GM18870 (cell line): ENCODE results near the gene NRG3.

Source experiments
- ATAC-seq: cut with Tn5 transposase; IDR thresholded peaks from one replicate; pipeline ENCODE4 v1.9.1; 2021; ENCODE audit warnings: moderate library complexity; ENCODE audit not compliant: unreplicated experiment

NRG3 gene

DNA sequence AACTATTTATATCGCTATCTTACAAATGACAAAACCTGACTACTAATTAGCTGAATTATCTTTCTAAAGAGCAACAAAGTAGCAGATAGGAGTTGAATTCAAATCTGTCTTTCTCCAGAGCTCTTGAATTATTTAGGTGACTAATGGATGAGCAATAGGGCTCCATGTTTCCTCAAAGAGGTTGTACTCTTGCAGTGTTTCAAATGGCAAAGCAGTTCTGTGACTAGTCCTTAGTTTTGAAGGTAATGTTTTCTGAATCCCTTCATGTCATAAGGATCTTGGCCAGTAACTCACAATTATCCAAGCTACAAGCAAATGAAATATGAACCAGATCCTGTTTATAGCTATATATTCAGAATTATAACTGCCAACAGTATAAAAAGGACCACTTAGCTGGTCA lies 999.7 kb downstream of the NRG3 start:
- no peak for ATAC-seq

DNA sequence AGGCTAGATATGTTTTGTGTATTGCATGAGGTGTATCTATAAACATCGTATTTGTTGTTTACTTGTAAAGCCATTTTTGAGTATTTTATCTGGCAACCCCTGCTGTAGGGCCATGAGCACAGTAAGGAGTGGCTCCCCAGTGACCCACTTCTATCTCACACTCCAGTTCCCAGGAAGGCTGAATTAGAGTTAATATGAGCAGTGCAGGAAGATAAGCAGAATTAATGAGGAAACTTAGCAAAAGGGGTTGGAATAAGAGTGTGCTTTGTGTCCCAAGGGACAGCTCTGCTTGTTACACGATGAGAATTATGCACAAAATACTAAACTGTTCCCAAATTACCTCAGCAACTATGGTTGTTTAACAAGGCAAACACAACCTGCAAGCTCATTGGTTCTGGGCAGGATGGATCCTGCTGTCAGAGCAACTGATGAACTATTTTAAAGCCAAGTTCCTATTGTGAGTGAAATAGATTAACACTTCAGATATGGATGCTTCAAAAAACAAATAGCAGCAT lies 1005.8 kb downstream of the NRG3 start:
- no peak for ATAC-seq

DNA sequence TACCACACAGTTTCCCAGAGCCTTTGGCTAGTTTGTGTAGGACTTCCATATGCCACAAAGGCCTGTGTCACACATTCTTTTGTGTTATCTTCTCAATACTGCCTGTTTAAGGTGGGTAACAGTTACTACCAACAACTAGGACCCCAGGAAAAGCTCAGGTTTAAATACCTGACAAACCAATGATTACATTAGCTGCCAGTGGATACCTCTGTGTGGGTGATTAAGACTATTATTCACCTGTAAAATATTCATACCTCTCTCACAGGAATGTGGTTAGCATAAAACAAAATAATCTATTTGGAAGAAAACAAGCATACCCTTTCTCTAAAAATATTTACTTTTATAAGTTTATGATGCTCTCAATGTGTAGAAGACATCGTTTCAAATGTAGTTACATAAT lies 1007.7 kb downstream of the NRG3 start:
- no peak for ATAC-seq

DNA sequence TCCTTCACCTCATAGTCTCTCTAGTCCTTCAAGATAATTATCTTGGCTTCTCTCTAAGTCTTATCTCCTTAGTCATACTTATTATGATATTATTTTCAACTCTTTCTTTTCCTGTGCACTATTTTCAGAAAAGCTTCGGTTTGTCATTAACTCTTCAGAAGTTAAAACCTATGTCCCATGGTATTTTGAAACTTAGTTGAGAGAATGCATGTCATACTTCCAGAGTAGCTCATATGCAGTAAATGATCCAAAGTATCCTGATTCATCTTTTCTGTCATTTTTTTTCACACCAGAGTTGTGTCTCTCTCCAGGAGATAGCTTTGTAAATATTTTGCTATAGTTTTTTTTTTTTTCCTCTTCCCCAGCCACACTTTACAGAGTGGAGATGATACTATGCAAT lies 1008.6 kb downstream of the NRG3 start:
- no peak for ATAC-seq

DNA sequence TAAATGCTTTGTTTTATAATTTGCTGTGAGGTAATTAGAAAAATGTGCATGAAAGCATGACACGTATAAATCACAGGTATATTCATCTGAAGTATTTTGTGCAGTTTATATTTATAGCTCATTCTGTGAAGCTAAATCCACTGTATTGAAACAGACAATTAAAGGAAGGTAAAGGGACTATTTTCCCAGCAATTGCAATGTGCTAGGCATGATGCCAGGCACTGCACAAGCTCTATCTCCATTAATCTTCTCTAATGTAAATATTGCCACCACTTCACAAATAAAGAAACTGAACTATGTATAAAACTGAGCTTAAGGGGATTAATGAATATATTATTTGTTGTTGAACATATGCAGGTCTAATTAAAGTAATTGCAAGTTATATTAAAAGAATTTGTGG lies 1012.5 kb downstream of the NRG3 start:
- ATAC-seq: no peak

DNA sequence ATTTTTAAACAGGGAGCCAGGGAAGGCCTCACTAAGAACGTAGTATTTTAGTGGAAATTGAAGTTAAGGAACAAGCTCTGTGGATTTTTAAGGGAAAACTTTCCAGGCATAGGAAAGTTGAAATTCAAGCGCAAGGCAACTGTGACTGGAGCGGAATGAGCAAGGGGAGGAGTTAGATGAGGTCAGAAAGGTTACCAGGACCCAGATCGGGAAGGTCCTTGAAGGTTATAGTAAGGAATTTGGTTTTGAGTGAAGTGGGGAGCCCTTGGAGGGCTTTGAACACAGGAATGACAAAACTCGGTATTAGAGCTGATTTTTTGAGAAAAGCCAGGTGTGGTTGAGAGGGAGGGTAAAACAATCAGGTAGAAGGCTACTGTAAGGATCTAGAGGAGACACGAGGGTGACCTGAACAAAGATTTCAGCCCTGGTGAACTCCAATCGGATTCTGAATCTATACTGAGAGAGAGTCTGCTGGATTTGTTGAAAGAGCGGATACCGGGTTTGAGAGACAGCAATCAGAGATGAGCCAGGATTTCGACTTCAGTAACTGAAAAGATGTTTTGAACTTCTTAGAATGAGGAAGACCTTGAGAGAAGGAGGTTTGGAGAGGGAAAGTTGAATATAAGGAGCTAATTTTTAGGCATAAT lies 1013.9 kb downstream of the NRG3 start:
- no peak for ATAC-seq

DNA sequence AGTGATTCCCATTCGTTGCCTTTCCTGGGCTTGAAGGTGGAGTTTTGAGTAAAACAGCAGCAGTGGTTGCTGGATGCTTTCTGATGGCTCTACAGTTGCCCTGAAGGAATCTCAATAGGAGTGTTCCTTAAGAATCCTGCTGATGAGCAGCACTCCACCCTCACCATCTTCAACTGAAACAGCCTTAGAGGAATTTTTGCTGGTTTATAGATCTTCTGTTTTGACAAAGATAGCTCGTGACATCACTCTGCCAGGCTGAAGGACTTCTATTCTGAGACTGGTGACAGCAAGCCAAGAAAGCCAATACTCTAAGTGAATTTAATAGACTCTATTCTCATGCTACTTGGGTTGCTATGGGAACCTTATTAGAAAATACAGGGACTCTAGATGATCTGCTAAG lies 1014.7 kb downstream of the NRG3 start:
- no peak for ATAC-seq

DNA sequence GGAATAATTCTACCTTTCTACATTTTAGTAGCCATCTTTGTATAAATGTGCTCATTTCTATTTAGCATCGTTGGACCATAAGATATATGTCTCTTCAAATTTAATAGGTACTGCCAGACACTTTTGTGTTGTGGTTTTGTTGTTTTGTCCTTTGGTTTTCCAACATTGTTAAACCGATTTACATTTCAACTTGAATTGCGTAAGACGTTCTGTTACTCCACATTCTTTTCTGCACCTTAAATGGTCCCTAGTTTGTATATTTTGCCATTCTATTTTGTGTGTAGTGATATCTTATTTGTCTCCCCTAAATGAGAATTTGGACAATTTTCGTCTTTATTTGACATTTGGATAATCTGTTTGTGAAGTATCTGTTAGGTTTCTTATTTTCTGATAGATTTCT lies 1015.6 kb downstream of the NRG3 start:
- no peak for ATAC-seq

DNA sequence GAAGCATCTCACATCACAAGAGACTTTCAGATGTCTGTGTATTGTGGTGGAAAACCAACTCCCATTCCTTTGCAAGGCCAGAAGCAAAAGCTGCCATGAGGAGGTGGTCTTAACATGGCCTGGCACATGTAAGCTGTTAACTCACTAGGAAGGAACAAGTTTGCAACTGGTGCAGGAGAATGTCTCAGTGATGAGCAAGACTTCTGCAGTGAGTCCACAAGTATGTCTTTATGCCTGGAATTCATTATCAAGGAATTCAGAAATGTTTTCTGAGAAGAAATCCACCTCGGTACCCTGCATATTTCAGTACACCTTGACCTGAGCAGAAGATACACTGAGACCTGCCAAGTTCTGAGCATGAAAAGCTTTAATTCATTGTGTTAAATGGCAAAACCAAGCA lies 1033.1 kb downstream of the NRG3 start:
- no peak for ATAC-seq

DNA sequence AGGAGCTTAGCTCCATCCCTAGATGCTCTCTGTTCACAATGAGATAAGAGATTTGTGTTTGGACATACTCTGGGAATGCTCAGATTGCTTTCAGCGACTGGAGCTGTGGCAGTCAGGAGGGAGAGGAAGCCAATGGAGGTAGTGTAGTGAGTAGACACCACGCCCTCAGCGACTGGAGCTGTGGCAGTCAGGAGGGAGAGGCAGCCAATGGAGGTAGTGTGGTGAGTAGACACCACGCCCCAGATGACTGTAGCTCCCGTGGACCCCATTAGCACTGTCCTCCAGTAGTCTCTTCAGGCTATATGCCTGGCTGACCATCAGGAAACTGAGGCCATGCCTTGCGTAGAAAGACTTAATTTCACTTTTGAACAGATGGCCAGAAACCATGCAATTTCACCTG lies 1033.8 kb downstream of the NRG3 start:
- no peak for ATAC-seq

DNA sequence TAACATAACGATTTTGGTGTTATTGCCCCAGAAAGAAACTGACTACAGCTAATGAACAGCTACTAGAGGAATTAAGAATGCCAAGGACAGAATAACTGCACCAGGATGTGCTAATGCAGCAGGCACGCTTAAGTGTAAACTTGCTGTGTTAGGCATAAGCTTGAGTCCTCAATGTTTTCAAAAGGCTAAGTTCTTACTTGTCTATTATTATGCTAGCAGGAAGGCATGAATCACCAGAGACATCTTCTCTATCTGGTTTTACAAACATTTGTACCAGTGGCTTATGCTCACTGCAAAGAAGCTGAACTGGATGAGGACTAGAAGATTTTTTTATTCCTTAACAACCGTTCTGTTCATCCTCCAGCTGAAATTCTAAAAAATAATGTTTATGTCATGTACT lies 1035.3 kb downstream of the NRG3 start:
- ATAC-seq: no peak

DNA sequence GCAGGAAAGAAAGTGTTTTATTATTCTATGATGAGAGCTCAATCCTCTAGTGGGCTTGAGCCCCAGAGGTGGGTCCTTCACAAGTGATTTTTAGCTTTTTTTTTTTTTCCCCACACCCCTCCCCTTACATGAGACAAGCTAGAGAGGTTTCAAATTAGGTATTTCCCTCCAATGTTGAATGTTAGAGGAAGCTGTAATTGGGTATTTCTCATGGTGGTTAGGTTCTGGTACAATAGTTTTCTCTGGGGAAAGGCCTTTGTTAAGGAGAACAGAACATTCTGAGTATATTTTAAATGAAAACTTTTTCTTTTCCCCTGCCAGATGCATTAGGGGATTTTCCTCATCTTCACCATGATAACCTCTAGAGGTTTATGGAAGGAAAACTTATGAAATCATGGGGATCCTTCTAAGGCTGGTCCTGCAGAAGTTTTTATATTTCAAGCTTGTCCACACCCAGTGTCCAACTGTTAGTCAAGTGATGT lies 1039.7 kb downstream of the NRG3 start:
- no peak for ATAC-seq

DNA sequence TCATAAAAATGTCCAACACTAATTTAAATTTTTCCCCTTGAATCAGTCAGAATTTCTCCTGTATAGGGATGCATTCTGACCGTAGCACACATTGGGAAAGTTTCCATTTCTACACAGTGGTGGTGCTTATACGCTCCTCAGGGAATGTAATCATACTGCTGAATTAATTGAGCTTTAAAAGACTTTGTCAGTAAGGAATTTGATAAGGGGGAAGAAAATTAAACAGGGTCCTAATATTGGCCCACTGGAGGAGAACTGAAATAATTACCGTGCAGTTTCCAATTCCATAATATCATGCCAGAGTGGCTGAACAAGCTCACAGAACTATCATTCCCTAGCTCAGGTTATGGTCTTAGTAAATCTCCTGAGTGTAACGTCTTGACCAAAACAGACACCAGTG lies 1041.9 kb downstream of the NRG3 start:
- ATAC-seq: no peak

DNA sequence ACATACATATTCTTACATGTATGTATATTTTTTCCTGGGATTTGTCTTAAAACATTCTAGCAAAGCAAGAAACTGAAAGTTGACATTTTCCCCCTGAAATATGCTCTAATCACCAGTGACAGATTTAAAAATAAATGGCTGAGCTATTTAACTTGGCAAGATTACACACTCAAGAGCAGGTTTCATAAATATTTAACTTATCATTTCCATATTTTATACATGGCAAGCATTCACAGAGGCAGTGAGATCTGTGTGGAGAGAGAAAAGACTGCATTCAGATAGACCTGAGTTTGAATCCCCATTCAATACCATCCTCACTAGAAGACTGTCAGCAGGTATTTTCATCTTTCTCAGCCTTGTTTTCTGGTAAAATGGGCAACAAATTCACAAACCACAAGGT lies 1043.0 kb downstream of the NRG3 start:
- ATAC-seq: no peak

DNA sequence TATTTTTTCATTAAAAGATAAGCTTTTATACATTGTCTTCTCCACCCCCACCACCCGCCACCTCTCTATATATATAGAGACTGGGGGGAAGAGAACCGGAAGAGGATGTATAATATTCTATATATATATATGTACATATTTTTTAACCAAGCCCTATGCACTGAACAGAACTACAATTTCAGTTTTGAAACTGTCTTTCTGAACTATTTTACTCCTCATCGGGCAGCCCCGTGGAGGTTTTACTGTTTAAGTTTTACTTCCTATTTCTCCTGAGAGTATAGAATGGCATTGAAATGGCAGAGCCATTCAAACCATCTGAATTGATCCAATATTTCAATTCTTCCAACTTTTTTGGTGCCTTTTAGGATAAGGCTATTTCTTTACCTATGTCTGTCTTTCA lies 1047.1 kb downstream of the NRG3 start:
- no peak for ATAC-seq

DNA sequence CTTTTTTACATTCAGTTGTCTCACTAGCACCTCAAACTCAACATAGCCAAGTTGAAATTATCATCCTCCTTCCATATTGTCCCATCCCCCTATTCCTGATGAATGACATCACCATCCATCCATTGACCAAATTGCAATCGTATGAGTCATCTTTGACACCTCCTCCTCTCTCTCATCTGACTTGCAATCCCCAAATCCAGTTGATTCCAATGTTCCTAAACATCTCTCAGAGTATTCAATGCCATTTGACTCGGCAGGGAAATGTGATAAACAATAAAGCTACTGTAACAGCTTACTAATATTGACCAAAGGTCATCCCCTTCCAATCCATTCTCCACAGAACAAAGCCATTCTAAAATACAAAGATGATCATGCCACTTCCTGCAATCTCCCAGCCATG lies 1047.8 kb downstream of the NRG3 start:
- no peak for ATAC-seq

DNA sequence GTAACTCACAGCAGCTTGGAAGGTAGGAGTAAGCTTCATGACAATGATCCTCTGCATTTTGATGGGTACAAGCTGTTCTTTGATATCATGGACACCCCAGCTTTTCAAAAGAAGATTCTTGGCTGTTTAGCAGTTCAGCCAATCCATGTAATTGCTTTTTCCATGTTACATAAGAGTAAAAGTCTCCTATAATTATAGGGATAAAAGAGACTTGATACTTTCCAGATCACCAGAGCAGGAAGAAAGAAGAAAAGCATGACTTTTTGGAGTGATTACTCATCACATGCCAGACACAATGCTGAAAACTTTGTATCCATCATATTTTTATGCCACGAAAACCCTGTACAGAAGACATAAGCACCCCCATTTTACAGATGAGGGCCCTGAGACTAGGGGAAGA lies 1049.7 kb downstream of the NRG3 start:
- no peak for ATAC-seq

DNA sequence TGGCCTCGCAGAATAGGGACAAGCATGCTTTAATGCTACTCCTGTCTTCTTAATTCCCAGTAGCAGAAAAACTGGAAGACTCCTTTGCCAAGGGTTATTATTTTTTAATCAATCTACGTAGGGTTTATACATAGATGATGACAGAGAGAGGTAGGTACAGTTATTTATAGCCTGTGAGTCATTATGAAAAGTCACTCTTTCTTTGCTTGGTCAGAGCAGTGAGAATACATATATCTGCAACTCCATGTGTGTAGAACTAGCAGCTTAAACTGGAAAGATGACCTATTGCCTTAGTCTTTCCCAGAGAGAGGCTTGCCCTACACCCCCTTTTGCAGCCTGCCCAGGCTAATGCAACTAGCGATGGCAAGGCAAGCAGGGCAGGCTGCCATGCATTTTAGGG lies 1050.6 kb downstream of the NRG3 start:
- ATAC-seq: no peak

DNA sequence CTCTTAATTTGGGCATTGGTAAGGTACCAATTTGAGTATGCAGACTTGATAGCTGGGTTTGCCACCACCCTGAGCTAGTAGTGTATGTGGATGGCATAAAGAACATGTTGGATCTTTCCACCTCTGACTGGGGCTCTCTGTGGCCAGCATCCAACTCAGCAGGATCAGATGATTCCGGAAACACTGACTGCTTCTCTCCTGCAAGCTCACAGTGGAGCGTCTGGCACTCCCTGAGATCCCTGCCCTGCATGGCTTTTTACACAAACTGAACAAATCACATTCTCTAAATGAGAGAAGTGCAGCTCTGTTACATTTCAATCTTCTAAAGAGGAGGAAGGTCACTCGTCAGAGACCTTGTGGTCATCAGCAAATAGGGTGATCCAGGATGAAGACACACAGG lies 1057.5 kb downstream of the NRG3 start:
- ATAC-seq: no peak

DNA sequence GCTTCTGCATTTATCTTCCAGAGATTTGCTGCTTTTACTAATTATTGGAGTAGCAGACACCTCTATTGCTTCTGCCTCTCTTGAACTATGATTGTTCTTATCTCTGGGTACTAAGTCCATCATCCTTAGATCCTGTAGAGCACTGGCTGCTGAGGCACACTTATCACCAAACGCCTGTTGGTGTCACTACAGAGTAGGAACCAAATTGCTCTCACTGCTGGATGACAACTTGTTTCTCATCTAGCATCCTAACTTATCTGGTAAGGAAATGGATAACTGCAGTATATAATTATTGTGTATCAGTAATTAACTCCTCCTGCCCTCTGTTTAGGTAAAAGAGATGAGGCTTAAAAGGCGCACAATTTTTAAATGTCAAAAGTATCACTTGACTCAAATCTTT lies 1059.4 kb downstream of the NRG3 start:
- ATAC-seq: no peak

DNA sequence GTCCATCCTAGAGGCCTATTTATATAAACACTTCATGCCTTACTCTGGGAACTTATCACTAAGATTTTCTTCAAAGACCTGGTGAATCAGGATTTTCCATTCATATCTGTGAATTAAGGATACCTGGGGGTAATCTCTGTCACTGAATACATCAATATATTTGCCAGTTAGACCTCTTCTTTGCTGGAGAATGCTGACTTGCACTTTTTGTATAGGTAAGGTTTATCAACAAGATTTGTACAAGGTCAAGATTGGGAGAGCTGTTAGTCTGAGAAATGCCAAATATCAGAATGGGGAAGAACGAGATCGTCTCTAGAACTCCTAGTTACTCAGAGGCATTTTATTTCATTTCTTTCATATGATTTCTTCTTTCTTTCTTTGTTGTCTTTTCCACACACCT lies 1060.0 kb downstream of the NRG3 start:
- no peak for ATAC-seq

DNA sequence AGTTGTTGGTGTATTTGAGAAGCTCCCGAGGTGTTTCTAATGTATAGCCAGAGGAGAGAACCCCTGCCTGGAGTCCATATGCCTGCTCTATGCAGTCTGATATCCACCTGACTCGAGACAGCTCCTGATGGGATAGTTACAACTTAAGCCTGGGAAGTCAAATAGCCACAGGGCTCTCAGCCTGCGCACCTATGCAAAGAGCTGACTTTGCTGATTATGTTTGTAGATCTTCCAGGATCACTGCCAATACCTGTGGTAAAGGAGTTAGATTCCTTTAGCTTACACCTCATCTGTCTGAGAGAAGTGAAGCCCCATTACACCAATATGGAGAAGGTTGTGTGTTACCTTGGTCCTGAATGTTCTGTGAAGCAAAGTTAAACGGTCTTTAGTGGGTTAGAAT lies 1063.3 kb downstream of the NRG3 start:
- no peak for ATAC-seq
